Neuron (in vitro differentiated cells): ENCODE measurements around the gene DEAF1.
"Not testable (repeated sequence)": the region's sequence is repeated elsewhere in the genome, so short reads cannot be mapped to it uniquely, and the experiment has no call there.

ENCODE experiments used
- H2AFZ ChIP-seq: one replicate; pipeline ENCODE4 v1.6.1; 2013; ENCODE audit warnings: low read depth, mild to moderate bottlenecking, inconsistent platforms, low read length, moderate library complexity
- H3K27me3 ChIP-seq: one replicate; pipeline ENCODE4 v1.6.1; 2013; ENCODE audit warnings: low read length; ENCODE audit not compliant: insufficient read depth
- H3K36me3 ChIP-seq: one replicate; pipeline ENCODE4 v1.6.1; 2013; ENCODE audit warnings: low read length; ENCODE audit not compliant: insufficient read depth
- H3K4me1 ChIP-seq: one replicate; pipeline ENCODE4 v1.6.1; 2013; ENCODE audit warnings: low read length; ENCODE audit not compliant: insufficient read depth
- H3K4me3 ChIP-seq: 2 replicates; pipeline ENCODE4 v1.5.1; 2013; ENCODE audit warnings: mild to moderate bottlenecking, low read length, moderate library complexity
- H3K9me3 ChIP-seq: one replicate; pipeline ENCODE4 v1.6.1; 2013; ENCODE audit warnings: low read length

DEAF1 gene

DNA sequence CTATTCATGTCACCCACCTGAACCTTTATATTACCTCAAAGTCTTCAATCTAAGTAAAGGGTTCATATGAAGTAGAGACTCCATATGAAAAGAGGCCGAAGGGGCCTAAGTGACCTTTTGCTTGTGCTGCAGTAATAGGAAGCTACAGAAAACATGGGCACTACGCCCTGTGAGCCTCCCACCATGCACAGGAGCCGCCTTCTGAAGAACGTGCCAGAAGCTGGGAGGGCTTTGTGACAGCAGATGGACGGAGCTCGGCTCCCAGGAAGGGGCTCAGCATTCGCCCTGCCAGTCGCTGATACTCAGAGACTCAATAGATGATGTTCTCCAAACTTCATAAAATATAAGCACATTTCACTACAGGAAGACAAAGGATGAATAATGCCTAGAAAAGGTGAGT is 21.2 kb downstream of the DEAF1 start:
- Histone ChIP-seq H3K36me3 (peaks cover 50% of the 10 kb centered on the region), H3K4me3 (no peak overlapping the region), H2AFZ (no peak overlapping the region), H3K9me3 (no peaks in the 10 kb centered on the region), H3K4me1 (no peaks in the 10 kb centered on the region), H3K27me3 (no peaks in the 10 kb centered on the region)

DNA sequence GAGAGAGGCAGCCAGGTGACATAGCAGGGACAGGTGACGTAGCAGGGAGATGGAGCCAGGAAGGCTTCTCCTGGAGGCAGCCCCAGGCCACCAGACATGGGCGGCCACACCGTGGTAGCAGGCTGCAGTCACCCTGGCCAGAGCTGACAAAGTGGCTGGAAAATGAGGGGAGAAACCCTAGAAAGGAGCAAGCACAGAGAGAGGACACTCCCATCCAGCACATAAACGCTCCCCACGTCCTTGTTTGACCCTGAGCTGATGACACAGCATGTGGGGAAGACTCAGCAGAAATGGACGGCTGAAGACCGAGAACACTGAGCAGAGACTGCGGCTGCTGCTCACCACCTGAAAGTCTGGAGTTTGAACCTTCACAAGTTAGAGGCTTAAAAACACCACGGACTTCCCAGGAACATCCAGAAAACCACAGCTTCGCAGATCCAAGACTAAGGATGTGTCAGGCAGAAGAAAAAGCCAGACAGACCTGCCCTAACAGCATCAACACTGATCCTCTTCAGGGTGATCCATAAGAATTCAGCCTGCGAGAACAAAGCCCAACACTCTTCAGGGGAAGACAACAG is 29.2 kb downstream of the DEAF1 start:
- Histone ChIP-seq H3K4me3 (no peak overlapping the region), H2AFZ (no peak overlapping the region), H3K4me1 (no peaks in the 10 kb centered on the region), H3K9me3 (peaks cover 9% of the 10 kb centered on the region), H3K27me3 (no peaks in the 10 kb centered on the region), H3K36me3 (peaks cover 25% of the 10 kb centered on the region)

DNA sequence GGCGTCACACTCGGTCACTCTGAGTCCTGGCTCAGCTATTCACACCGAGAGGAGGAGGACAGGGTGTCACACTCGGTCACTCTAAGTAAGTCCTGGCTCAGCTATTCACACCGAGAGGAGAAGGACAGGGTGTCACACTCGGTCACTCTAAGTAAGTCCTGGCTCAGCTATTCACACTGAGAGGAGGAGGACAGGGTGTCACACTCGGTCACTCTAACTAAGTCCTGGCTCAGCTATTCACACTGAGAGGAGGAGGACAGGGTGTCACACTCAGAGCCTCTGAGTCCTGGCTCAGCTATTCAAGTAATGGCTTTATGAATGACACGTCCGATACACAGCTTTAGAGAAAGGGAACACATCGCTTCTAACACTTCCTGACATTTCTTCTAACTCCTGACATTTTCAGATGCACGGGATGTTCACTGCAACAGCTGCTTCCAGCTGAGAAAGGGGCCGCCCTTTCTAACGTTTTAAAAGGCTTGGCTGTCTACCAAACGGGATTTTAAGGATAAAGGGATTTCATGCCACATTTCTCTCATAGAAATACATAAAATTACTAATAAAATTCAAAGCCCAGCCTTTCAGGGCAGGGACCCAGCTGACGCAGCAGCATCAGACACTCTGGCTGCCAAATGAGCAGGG is 29.8 kb downstream of the DEAF1 start:
- H3K9me3 ChIP-seq = peaks cover 9% of the 10 kb centered on the region
- no peak overlapping the region for H3K4me3 ChIP-seq
- no peak overlapping the region for H2AFZ ChIP-seq
- peaks cover 31% of the 10 kb centered on the region for H3K36me3 ChIP-seq
- H3K27me3 ChIP-seq = no peaks in the 10 kb centered on the region
- no peaks in the 10 kb centered on the region for H3K4me1 ChIP-seq

DNA sequence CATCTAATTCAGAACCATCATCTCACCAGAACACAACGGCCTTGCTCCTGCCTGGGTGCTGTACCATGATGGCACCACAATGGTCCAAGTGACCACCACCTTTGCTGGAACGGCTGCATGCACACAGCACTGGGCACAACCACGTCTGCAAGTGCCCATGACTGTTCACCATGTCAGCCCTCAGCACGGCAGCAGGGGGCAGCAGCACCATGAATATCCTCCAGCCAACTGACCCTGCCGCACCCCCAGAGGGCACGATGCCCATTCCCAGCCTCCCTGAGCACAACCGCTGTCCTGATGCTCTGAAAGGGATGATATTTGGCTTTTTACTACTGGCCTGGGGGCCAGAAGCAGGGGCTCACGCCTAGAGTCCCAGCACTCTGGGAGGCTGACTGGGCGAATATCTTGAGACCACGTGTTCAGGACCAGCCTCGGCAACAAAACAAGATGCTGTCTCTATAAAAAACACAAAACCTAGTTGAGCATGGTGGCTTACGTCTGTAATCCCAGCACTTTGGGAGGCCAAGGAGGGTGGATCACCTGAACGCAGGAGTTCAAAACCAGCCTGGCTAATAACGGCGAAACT is 32.2 kb downstream of the DEAF1 start:
- Histone ChIP-seq H3K4me1 (no peaks in the 10 kb centered on the region), H3K36me3 (peaks cover 40% of the 10 kb centered on the region), H3K27me3 (no peaks in the 10 kb centered on the region), H3K9me3 (peaks cover 9% of the 10 kb centered on the region), H2AFZ (no peak overlapping the region), H3K4me3 (no peak overlapping the region)

DNA sequence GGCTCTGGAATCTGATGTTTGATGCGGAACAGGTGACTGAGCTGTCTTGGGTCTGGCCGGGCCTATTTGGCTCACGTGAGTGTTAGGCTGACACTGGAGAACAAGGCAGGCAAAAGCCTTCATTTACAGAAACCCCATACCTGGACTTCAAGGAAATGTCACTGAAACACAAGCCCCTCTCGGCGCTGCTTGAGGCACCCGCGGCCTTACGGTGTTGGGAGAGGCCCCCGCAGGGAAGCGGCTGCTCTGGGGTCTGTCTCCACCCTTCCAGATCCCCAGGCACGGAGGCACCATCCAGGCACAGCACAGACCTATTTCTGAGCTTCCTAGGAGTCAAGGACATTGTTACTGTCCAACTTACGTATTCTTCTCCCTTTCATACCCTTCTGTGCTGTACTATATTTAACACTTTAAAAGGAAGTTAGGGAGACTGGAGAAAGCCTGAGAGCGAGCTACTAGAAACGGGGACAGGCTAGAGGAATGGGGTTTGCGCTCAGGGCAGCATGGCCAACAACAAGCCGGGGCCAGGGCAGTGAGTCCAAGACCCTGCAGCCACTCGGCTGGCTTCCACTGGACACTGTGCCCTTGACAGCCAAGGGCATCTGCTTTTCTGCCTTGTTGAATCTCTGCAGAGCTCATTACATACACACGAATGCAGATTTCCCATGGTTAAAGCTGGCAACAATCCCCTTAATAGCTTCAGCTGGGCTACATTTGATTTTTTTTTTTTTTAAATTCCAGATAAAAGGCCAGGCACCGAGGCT is 34.2 kb downstream of the DEAF1 start:
- Histone ChIP-seq H3K4me3 (no peak overlapping the region), H3K36me3 (peaks cover 35% of the 10 kb centered on the region), H3K4me1 (no peaks in the 10 kb centered on the region), H3K9me3 (peaks cover 4% of the 10 kb centered on the region), H3K27me3 (no peaks in the 10 kb centered on the region), H2AFZ (no peak overlapping the region)

DNA sequence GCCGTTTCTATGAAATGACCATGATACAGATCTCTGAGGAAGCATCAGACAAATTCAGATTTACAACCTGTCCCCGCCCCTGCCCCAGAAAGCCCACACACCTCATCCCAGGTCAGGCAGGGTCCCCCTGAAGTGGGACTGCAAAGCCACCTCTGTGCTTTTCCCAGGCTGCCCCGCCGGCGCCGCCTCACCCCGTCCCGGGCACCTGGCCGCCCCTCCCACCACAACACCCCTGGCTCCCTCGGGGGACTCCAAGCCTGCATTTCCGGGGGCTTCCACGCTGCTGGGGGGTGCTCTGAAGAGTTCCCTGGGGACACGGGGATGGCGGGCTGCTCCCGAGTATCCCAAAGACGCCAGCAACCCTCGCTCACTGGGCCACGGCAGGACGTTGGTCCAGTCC is 34.7 kb downstream of the DEAF1 start:
- Histone ChIP-seq H3K27me3 (no peaks in the 10 kb centered on the region), H3K4me3 (no peak overlapping the region), H3K9me3 (no peaks in the 10 kb centered on the region), H3K36me3 (peaks cover 29% of the 10 kb centered on the region), H2AFZ (no peak overlapping the region), H3K4me1 (no peaks in the 10 kb centered on the region)

DNA sequence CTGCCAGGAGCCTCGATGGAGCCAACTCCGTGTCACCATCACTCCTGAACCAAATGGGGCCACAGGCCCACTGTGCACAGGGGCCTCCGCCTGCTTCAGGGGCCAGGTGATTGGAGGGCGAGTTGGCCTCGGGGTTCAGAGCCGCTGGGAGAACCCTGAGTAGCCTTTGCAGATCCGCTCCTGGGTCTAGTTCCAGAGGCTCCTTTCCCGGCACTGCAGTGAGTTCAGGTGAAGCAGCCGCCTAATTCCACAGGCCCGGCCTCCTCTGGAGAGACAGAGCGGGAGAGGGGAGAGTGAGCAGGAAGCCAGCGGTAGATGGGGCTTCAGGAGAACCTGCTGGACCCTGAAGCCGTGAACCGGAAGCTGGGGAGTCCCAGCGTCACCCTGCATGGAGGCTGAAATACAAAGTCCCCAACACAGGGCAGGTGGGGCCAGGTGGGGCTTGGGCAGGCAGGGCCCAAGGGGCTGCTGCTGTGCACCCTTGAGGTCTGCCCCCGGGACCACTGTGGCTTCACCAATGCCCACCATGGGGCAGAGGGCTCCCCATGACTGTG is 35.4 kb downstream of the DEAF1 start:
- Histone ChIP-seq H3K4me1 (no peaks in the 10 kb centered on the region), H3K27me3 (no peaks in the 10 kb centered on the region), H2AFZ (no peak overlapping the region), H3K9me3 (no peaks in the 10 kb centered on the region), H3K36me3 (peaks cover 26% of the 10 kb centered on the region), H3K4me3 (no peak overlapping the region)

DNA sequence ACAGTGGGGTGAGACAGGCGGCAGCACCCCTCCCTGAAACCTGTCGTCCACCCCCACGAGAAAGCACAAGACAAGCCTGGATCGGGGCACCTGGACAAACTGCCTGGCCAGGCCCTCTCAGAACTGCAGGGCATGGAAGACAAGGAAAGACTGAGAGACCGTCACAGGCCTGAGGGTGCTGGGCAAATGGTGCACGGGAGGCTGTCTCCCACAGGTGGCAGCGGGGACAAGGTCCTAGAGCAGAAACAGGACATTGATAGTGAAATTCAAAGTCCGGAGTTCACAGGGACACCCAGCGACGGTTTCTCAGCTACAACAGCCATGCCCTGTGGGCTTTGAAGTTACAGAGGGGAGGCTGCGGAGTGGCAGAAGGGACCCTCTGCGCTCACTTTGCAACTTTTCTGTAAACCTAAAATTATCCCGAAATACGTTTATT is 37.3 kb downstream of the DEAF1 start:
- peaks cover 33% of the 10 kb centered on the region for H3K36me3 ChIP-seq

DNA sequence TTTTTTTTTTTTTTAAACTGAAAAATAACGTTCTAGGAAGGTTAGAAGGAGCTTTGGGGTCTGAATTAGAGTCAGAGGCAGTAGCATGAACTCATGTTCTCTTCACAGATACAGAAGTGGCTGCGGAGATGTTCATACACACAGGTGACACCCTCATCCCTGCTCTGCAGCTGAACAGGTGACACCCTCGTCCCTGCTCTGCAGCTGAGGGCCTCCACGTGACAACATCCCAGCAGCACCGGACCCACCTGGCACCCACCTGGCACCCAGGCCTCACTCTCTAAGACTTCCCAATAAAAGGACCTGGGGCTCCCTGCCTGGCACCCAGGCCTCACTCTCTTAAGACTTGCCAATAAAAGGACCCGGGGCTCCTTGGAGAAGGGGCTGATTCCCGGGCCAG is 38.2 kb downstream of the DEAF1 start:
- no peak overlapping the region for H2AFZ ChIP-seq
- no peaks in the 10 kb centered on the region for H3K27me3 ChIP-seq
- H3K36me3 ChIP-seq = peaks cover 34% of the 10 kb centered on the region
- no peaks in the 10 kb centered on the region for H3K9me3 ChIP-seq
- no peak overlapping the region for H3K4me3 ChIP-seq
- no peaks in the 10 kb centered on the region for H3K4me1 ChIP-seq

More for the DNA sequence above, 37.3 kb downstream of the DEAF1 start:
- Histone ChIP-seq H3K27me3 (no peaks in the 10 kb centered on the region), H3K9me3 (no peaks in the 10 kb centered on the region), H3K4me3 (no peak overlapping the region), H3K4me1 (no peaks in the 10 kb centered on the region), H2AFZ (no peak overlapping the region)

DNA sequence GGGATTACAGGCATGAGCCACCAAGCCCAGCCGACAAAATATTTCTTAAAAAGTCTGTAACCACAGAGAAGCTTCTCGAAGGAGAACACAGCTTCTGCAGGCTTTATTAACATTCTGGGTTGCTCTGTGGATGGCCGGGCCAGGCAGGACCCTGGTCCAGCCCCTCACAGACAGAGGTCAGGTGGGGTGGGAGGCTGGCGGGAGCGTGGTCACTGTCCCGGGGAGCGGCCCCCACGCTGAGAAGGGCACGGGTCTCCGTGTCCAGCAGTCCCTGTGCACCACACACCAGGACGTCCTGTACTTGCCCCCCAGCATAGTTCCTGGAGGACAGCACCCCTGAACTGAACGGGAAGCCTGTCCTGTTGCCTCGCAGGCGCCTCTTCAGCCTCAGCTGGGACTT is 38.6 kb downstream of the DEAF1 start:
- Histone ChIP-seq H3K27me3 (no peaks in the 10 kb centered on the region), H3K4me3 (no peak overlapping the region), H3K9me3 (no peaks in the 10 kb centered on the region), H2AFZ (no peak overlapping the region), H3K36me3 (peaks cover 35% of the 10 kb centered on the region), H3K4me1 (no peaks in the 10 kb centered on the region)

DNA sequence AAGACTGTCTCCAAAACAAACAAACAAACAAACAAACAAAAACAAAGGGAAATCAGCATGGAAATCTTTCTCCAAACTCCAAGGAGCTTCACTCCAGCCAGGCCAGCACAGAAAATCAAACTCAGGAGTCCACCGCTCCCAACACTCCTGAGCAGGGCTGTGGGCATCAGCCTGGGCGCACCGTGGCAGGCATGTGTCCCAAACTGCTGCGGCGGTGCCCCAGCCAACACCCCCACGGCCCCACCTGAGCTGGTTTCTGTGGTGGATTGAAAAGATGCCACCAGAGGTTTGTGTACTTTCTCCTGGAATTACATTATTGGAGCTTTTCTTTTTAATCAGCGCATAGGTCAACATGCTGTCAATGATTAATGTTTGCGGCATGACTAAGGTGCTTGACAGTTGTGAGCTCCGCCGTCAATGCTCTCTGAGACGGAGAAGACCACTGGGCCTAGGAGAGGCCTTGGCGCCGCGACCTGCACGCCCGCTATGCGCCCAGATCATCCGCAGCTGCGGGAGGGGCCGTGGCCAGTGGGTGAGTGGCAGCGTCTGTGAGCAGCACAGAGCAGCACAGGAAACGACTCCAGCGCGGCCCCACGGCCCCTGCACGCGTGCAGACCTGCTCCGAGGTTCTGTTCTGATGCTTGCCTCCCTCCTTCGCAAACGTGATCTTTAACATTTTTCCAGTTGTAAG is 39.8 kb downstream of the DEAF1 start:
- Histone ChIP-seq H3K36me3 (peaks cover 26% of the 10 kb centered on the region), H3K4me3 (no peak overlapping the region), H2AFZ (no peak overlapping the region), H3K4me1 (no peaks in the 10 kb centered on the region), H3K27me3 (no peaks in the 10 kb centered on the region), H3K9me3 (no peaks in the 10 kb centered on the region)

DNA sequence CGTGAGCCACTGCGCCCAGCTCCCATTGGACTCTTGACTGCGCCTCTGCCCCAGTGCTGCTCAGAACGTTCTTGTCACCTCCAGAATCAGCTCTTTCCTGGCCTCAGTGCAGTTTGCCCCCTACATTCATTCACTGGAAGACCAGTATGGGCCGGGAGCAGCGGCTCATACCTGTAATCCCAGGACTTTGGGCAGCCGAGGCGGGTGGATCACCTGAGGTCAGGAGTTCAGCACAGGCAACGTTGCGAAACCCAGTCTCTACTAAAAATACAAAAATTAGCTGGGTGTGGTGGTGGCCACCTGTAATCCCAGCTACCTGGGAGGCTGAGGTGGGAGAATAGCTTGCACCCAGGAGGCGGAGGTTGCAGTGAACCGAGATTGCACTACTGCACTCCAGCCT is 40.6 kb downstream of the DEAF1 start:
- H3K36me3 ChIP-seq = peaks cover 22% of the 10 kb centered on the region
- H3K4me1 ChIP-seq, H2AFZ ChIP-seq, H3K9me3 ChIP-seq, H3K4me3 ChIP-seq, H3K27me3 ChIP-seq: not testable (repeated sequence)
